ENCODE data around the gene C1orf210.

Gene C1orf210

GRCh38 chr1:43285269-43285990 lies at the start of gene C1orf210:
TSS of gene C1orf210 (minus strand) at chr1:43285581. CDS start at chr1:43283270, 2,311 bp downstream.
- DNase-seq, result no peak

DNA sequence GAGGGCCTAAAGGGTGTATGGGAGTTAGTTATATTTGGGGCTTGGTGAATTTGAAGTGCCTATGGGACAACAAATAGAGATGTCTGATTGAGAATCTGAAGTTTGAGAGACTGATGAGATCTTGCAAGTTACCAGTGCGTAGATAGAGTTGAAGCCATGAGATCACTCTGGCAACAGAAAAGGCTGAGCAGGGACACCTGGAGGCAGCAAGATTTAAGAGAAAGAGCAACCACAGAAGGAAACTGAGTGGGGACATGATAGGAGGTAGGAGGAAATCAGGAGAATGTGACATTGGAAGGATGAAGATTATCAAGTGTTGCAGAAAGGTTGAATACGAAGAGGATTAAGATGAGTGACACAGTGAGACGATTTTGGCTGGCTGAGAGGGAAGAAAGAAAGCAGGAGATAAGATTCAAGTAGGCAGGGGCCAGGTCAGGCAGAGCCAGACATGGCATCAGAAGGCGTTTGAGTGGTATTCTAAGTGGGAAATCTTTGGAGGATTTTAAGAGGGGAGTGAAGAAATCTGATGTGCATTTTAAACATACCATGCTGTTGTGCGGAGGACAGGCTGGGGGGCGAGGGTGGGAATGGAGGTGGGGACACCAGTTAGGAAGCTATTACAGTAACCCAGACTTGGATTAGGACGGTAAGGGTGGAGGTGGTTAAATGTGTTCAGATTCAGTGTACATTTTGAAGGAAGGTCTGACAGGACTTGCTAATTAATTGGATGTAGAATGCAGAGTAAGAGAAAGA lies 49.2 kb upstream of the C1orf210 start:
- DNase-seq, result no peak

DNA sequence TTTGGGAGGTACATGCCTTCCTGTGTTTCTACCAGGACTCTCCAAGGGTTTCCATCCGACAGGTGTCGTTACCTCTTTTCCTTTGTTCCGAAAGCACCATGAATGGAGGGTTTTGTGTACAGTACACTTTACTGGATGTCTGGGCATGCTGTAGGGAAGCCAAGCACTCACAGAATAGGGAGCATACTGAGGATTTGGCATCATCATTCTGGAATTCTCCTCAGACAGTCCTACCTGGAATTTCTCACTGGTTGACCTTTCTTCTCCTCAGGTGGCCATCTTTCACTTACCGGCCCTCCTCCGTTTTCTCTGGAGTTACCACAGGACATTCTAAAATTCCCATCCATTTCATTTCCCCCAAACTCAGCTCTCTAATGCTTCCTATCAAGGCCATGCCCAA lies 46.3 kb upstream of the C1orf210 start:
- no peak for DNase-seq

GRCh38 chr1:43329995-43330751 lies 44.8 kb upstream of the C1orf210 start:
- DNase-seq, result no peak

GRCh38 chr1:43327549-43328292 lies 42.3 kb upstream of the C1orf210 start:
- DNase-seq, result no peak

DNA sequence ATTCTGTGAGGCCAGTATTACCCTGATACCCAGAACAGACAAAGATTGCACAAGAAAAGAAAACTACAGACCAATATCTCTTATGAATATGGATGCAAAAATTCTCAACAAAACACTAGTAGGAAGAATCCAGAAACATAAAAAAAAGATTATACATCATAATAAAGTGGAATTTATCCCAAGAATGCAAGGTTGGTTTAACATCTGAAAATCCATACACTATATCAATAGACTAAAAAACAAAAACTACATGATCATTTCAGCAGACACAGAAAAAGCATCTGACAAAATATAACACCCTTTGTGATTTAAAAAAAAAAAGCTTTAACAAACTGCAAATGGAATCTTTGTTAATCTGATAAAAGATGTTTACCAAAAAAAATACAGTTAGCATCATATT lies 40.0 kb upstream of the C1orf210 start:
- DNase-seq, result no peak

GRCh38 chr1:43324810-43325209 lies 39.4 kb upstream of the C1orf210 start:
- no peak for DNase-seq

DNA sequence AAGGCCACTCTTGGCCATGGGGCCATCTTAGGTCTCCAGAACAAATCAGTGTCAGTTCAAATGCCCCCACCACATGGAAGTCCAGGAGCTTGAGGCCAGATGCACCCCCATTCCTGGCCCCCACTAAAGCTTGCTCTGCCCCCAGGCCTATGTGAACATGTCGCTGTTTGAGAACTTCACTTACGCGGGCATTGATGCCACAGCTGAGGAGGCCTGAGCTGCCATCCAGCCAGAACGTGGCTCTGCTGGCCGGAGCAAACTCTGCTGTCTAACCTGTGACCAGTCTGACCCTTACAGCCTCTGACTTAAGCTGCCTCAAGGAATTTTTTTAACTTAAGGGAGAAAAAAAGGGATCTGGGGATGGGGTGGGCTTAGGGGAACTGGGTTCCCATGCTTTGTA lies 37.1 kb upstream of the C1orf210 start:
- no peak for DNase-seq

GRCh38 chr1:43321331-43321891 lies 36.0 kb upstream of the C1orf210 start:
- no peak for DNase-seq

- DNase-seq, result no peak
These were observed 34.4 kb upstream of the C1orf210 start for GRCh38 chr1:43319766-43320165.

DNA sequence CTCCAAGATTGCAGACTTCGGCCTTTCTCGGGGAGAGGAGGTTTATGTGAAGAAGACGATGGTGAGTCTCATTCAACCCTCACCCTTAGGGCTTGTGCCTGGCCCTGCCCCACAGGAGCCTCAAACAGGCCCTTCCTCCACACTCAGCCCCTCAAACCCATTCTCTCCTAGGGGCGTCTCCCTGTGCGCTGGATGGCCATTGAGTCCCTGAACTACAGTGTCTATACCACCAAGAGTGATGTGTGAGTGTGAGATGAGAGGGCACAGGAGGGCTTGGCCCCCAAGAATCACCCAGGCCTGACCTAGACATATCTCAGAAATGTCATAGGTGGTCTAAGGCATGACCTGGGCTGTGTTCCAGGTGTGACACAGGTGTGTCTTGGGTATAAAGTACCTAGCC lies 33.9 kb upstream of the C1orf210 start:
- DNase-seq, result no peak

DNA sequence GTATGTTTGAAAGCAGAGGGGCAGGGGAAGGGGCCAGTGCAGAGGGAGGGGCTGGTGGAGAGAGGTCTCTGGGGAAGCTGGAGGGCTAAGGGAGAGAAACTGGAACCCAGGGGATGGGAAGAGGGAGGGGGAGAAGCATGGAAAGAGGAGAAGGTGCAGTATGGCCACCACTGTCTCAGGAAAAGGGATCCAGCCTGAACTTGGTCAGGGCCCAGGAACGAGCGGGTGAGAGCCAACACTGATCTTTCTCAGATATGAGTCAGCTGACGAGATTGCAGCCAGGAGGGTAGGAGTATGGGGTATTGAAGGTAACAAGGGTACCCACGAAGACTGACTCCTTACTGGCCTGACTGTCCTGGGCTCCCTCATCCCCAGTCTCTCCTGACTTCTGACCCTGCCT lies 33.5 kb upstream of the C1orf210 start:
- DNase-seq, result no peak

DNA sequence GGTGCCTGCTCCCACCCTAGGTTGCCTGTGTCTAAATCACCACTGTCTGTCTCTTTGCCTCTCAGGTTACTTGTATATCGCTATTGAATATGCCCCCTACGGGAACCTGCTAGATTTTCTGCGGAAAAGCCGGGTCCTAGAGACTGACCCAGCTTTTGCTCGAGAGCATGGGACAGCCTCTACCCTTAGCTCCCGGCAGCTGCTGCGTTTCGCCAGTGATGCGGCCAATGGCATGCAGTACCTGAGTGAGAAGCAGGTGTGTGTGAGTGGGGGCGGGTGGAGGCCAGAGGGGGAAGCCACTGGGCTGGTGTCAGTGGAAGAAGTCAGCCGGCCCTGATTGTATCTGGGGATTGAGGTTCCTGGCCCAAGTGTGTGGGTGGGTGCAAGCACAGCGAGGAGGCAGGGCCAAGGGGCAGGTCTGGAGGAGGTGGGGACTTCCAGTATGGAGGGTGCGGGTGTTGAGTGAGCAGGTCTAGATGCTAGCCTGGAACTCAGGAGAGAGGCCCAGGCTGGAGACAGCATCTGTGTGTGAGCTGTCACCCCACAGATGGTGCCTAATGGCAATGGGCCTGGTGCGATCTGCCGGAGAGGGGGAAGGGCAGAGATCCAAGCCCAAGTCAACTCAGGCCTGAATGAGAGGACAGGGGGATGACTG lies 32.6 kb upstream of the C1orf210 start:
- peak in 10 of 14 donors; percentile 26 to 77 (median 46) for DNase-seq

DNA sequence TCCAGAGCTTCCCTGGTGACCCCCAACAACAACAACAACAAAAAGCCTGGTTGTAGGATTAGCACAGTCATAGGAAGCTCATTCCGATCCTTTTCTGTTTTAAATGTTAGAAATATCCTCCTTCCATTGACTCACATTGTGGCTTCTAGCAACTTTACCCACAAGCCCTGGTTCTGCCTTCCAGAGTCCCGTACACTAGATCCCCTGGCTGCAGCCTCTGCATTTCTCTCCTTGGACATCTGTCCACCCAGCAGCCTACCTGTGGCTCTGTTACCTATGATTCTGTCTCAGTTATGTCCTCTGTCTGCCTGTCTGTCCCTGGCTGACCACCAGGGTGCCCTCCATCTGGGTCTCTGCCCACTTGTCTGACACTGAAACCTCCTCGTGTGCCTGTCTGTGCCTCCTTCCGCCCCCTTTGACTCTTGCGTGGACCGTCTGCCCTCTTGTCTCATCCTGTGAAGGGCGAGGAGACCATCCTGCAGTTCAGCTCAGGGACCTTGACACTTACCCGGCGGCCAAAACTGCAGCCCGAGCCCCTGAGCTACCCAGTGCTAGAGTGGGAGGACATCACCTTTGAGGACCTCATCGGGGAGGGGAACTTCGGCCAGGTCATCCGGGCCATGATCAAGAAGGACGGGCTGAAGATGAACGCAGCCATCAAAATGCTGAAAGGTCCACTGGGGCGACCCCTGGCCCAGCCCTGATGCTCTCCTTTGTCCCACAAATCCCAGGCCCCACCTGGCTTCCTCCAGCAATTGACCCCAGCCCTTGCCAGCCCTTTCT lies 31.5 kb upstream of the C1orf210 start:
- no peak for DNase-seq

GRCh38 chr1:43315963-43316737 lies 30.8 kb upstream of the C1orf210 start:
- DNase-seq, result no peak

DNA sequence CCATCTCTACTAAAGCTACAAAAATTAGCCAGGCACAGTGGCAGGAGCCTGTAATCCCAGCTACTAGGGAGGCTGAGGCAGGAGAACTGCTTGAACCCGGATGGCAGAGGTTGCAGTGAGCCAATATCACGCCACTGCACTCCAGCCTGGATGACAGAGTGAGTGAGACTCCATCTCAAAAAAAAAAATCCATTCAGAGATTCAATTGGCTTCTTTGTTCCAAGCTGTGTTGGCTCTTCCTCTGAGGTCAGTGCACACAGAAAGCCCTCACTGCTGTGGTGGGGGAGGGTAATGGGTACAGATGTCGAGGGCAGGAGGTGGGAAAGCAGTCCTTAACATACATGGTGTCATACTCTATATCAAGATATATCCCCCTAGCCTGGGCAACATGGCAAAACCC lies 30.1 kb upstream of the C1orf210 start:
- peak in 4 of 14 donors; percentile 28 to 56 (median 34) for DNase-seq

DNA sequence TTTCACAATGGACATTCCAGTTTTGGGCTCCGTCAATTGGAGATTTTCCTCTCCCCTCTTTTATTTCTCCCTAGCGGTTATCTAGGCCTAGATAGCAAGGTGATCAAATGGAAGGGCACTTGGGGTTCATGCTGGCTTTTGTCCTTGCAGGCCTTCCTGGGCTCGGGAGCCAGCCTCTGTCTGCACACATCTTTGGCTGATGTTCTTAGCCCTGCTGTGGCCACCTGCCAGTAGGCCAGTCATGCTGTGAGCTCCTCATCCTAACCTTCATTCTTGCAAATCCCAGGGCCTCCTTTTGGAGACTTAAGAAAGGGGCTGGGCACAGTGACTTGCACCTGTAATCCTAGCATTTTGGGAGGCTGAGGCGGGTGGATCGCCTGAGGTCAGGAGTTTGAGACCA lies 28.9 kb upstream of the C1orf210 start:
- no peak for DNase-seq

- DNase-seq, result no peak
These were observed 28.4 kb upstream of the C1orf210 start for GRCh38 chr1:43313771-43314170.

GRCh38 chr1:43312663-43313515 lies 27.5 kb upstream of the C1orf210 start:
- DNase-seq, result no peak

Measured in C1 segment of cervical spinal cord (tissue), 14 donors.